ENCODE measurements around the gene SPIN3. TPM values are rescaled to one million over a fixed set of nuclear protein-coding genes. Genes with fewer than 3 reads are reported as not detected.

The SPIN3 gene
- total RNA-seq (2022; extraction: Qiagen RNA extraction) = 5.5 to 7.0 TPM (median 6.6 TPM) in 5 replicates

GRCh38 chrX:56995271-56995994, at the start of gene SPIN3:
Gene SPIN3, minus strand, starts transcription at chrX:56995541. Its CDS starts 594 bp downstream, at chrX:56994947.

Other genes with a start within 250 kb of the SPIN3 start
- 9.2 to 10.0 TPM (median 9.4 TPM) in 5 replicates for gene SPIN2B, start 126.0 kb upstream of the SPIN3 start, total RNA-seq (2022; extraction: Qiagen RNA extraction)
- 0.06 to 0.17 TPM (median 0.12 TPM) in 5 replicates for gene SPIN2A, start 141.9 kb upstream of the SPIN3 start, total RNA-seq (2022; extraction: Qiagen RNA extraction)